HEK293 (cell line): ENCODE measurements around the gene WAC.

Source experiments
- KLF10 ChIP-seq: fragments of 450-650 bp; IDR thresholded peaks from 2 replicates; pipeline ENCODE4 v1.5.1; 2018; ENCODE audit warnings: missing biosample characterization, mild to moderate bottlenecking, missing genetic modification characterization
- REST ChIP-seq: fragments of 450-650 bp; formaldehyde crosslinking; IDR thresholded peaks from 2 replicates; pipeline ENCODE4 v1.5.1; 2016; ENCODE audit warnings: missing biosample characterization, missing genetic modification characterization
- ZNF221 ChIP-seq: fragments of 450-650 bp; formaldehyde crosslinking; IDR thresholded peaks from 2 replicates; pipeline ENCODE4 v1.5.1; 2017; ENCODE audit warnings: missing biosample characterization, missing genetic modification characterization, borderline replicate concordance

- TF ChIP-seq REST (tag by site-specific recombination) (no peak), ZNF221 (tag by site-specific recombination) (no peak), KLF10 (tag by site-specific recombination) (no peak)
These were observed 28.6 kb downstream of the WAC start for GRCh38 chr10:28561531-28561930.
